Peyer's patch (tissue), 4 donors: ENCODE results near the gene GPR107.

Experiments
- CTCF ChIP-seq, 6 experiments: fragments of 450-650 bp in 4 of 6; fragments of 200-600 bp in 2 of 6; sonication (generic) in 1 of 6; IDR thresholded peaks; one replicate each; pipeline ENCODE4 v1.5.1; 2017 to 2019; ENCODE audit warnings: antibody characterized with exemption in 6 of 6, mild to moderate bottlenecking in 3 of 6, moderate library complexity in 1 of 6
- POLR2A ChIP-seq, 2 donors: fragments of 450-650 bp; IDR thresholded peaks; one replicate each; pipeline ENCODE4 v1.5.1; 2017; ENCODE audit warnings: antibody characterized with exemption in 2 of 2, mild to moderate bottlenecking in 2 of 2, moderate library complexity in 2 of 2

- TF ChIP-seq POLR2A (IDR thresholded peaks at IDR 0.05) (no peak), CTCF (IDR thresholded peaks at IDR 0.05) (no peak)
Measured at GRCh38 chr9:130054325-130054786, 650 bp downstream of the GPR107 start.
